Karpas-422 (cell line): Measurements from ENCODE around the gene MTCL1. TPM values are rescaled to one million over a fixed set of nuclear protein-coding genes. Genes with fewer than 3 reads are reported as not detected.

Experiments
- DNase-seq: peaks from one replicate; pipeline ENCODE4 v3.0.0-alpha.2; 2015
- H2AFZ ChIP-seq: fragments of 200-600 bp; sonication (generic); 2 replicates; pipeline ENCODE4 v1.6.1; 2014; ENCODE audit warnings: antibody characterized with exemption, low read length, mixed read lengths
- H3K27ac ChIP-seq: fragments of 200-600 bp; sonication (generic); 2 replicates; pipeline ENCODE4 v1.5.1; 2014; ENCODE audit warnings: mild to moderate bottlenecking, low read length, moderate library complexity
- H3K27me3 ChIP-seq: fragments of 200-600 bp; sonication (generic); 2 replicates; pipeline ENCODE4 v1.6.1; 2014; ENCODE audit warnings: low read length, mixed read lengths
- H3K36me3 ChIP-seq: fragments of 200-600 bp; sonication (generic); 2 replicates; pipeline ENCODE4 v1.6.1; 2014; ENCODE audit warnings: low read length, mixed read lengths; ENCODE audit not compliant: insufficient read depth
- H3K4me1 ChIP-seq: fragments of 200-600 bp; sonication (generic); 2 replicates; pipeline ENCODE4 v1.6.1; 2014; ENCODE audit warnings: mild to moderate bottlenecking, low read length, mixed read lengths
- H3K4me2 ChIP-seq: fragments of 200-600 bp; sonication (generic); 2 replicates; pipeline ENCODE4 v1.6.1; 2014; ENCODE audit warnings: low read length, low read depth, mild to moderate bottlenecking; ENCODE audit not compliant: poor library complexity, severe bottlenecking
- H3K4me3 ChIP-seq: fragments of 200-600 bp; sonication (generic); 2 replicates; pipeline ENCODE4 v1.5.1; 2014; ENCODE audit warnings: mild to moderate bottlenecking, antibody characterized with exemption, low read length, mixed read lengths
- H3K79me2 ChIP-seq: fragments of 200-600 bp; sonication (generic); 2 replicates; pipeline ENCODE4 v1.6.1; 2014; ENCODE audit warnings: mild to moderate bottlenecking, low read length, mixed read lengths
- H3K9ac ChIP-seq: fragments of 200-600 bp; sonication (generic); 2 replicates; pipeline ENCODE4 v1.6.0; 2014; ENCODE audit warnings: low read length
- H3K9me2 ChIP-seq: fragments of 200-600 bp; sonication (generic), shearing (Covaris generic); replicated peaks from 2 replicates; pipeline ENCODE4 v1.6.0; 2014; ENCODE audit warnings: mild to moderate bottlenecking, low read length, moderate library complexity; ENCODE audit not compliant: insufficient read depth
- H3K9me3 ChIP-seq: fragments of 300-700, 200-600 bp; sonication (generic); 2 replicates; pipeline ENCODE4 v1.6.1; 2014; ENCODE audit warnings: low read length, mixed read lengths
- H4K20me1 ChIP-seq: fragments of 200-600 bp; sonication (generic); 2 replicates; pipeline ENCODE4 v1.6.1; 2014; ENCODE audit warnings: mild to moderate bottlenecking, antibody characterized with exemption, low read length, low read depth; ENCODE audit not compliant: insufficient read depth
- total RNA-seq: library from RNA; depleted of rRNA; stranded (reverse); fragments of >200 nt; shearing (Covaris generic); gene quantifications from 2 replicates; pipeline ENCODE4 v1.2.3, GENCODE V29; 2014; ENCODE audit warnings: low replicate concordance

Gene MTCL1
- total RNA-seq, 1 experiment from 2014 or later: 2.9 TPM

DNA sequence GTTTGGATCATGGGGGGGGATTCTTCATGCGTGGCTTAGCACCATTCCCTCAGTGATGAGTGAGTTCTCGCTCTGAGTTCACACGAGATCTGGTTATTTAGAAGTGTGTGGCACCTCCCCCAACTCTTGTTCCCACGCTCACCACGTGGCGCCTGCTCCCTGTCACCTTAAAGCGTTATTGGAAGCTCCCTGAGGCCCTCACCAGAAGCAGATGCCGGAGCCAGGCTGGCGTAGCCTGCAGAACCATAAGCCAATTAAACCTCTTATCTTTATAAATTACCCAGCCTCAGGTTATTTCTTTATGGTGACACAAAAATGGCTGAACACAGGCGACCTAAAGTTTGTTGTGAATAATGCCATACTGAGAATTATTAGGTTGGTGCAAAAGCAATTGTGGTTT is 10.5 kb upstream of the MTCL1 start:
- no peak overlapping the region for H3K9ac ChIP-seq

DNA sequence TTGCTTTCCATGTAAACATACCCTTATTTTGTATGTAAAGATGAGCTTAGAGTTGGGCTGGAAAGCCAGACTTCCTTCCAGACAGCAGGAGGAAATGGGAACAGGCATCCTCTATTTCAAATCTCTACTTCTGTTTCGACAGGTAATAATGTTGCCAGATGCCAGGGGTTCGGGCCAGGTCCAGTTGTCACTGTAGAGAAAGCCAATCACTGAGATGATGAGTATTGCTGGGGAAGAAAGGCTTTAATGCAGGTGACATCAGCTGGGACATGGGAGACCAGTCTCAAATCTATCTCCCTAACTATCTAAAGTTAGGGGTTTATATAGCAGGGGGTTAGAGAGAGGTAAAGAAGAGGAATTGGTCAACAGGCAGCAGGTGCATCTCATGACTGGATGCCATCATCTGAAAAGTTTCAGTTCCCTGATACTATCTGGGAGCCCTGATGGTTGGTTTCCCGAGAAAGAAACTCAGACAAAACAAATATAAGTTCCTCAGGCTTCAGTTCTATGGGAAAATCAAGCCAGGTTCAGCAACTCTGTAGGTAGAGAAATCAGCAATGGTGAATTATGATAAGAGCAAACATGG is 9.3 kb upstream of the MTCL1 start:
- H3K79me2 ChIP-seq: no peaks in the 10 kb centered on the region

More for the DNA sequence above, 10.5 kb upstream of the MTCL1 start:
- Histone ChIP-seq H3K9me2 (no peaks in the 10 kb centered on the region), H3K9me3 (no peaks in the 10 kb centered on the region), H3K4me2 (no peak overlapping the region), H3K36me3 (no peaks in the 10 kb centered on the region), H3K27me3 (no peaks in the 10 kb centered on the region), H3K4me3 (no peak overlapping the region), H3K4me1 (no peaks in the 10 kb centered on the region), H4K20me1 (no peaks in the 10 kb centered on the region), H2AFZ (no peak overlapping the region), H3K79me2 (no peaks in the 10 kb centered on the region), H3K27ac (no peak overlapping the region)
- DNase-seq: no peak

DNA sequence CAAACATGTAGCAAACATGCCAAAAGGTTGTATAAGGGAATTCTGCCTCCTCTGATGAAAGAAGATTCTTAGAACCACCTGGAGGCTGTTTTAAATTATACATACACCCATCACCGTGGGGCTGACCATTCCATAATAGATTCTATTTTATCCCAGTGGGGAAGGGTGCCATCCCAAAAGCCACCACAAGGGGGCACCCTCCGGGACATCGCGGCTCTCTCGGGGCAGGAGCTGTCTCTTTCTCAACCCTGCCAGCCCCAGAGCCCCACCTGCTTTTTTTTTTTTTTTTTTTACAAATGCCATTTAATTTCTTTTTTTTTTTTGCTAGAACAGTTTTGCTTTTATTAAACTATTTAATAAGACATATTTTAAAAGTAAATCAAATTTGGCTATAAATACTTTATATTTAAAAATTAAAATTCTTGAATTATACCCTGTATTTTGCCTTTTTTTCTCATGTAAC is 8.6 kb upstream of the MTCL1 start:
- no peaks in the 10 kb centered on the region for H3K4me1 ChIP-seq
- no peak overlapping the region for H3K4me3 ChIP-seq
- no peak overlapping the region for H2AFZ ChIP-seq
- H3K9me3 ChIP-seq: no peaks in the 10 kb centered on the region
- H3K4me2 ChIP-seq: no peak overlapping the region
- no peaks in the 10 kb centered on the region for H3K79me2 ChIP-seq
- H3K27ac ChIP-seq: no peak overlapping the region
- H4K20me1 ChIP-seq: no peaks in the 10 kb centered on the region
- peak; percentile 82 for DNase-seq
- H3K36me3 ChIP-seq: no peaks in the 10 kb centered on the region
- no peaks in the 10 kb centered on the region for H3K9me2 ChIP-seq
- H3K9ac ChIP-seq: no peak overlapping the region
- H3K27me3 ChIP-seq: no peaks in the 10 kb centered on the region

More for the DNA sequence above, 9.3 kb upstream of the MTCL1 start:
- H3K4me2 ChIP-seq: no peak overlapping the region
- no peak overlapping the region for H3K4me3 ChIP-seq
- no peaks in the 10 kb centered on the region for H3K9me3 ChIP-seq
- no peaks in the 10 kb centered on the region for H3K36me3 ChIP-seq
- H3K27me3 ChIP-seq: no peaks in the 10 kb centered on the region
- no peaks in the 10 kb centered on the region for H4K20me1 ChIP-seq
- no peaks in the 10 kb centered on the region for H3K9me2 ChIP-seq
- no peak overlapping the region for H3K27ac ChIP-seq
- H2AFZ ChIP-seq: no peak overlapping the region
- no peak for DNase-seq
- H3K4me1 ChIP-seq: no peaks in the 10 kb centered on the region
- no peak overlapping the region for H3K9ac ChIP-seq

DNA sequence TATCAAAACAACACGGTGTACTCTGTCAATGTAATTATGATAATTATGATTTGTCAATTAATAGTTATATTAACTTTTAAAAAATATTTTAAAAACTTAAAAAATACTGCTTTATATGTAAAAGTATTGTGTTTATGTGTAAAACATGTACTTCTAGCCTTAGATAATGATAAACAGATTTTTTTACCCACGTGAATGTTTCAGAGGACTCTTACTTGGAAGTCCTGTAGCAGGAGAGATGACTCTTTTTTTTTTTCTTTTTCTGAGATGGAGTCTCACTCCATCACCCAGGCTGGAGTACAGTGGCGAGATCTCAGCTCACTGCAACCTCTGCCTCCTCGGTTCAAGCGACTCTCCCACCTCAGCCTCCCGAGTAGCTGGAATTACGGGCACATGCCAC is 6.2 kb upstream of the MTCL1 start:
- Histone ChIP-seq H3K36me3 (no peaks in the 10 kb centered on the region), H3K9me3 (no peaks in the 10 kb centered on the region)

DNA sequence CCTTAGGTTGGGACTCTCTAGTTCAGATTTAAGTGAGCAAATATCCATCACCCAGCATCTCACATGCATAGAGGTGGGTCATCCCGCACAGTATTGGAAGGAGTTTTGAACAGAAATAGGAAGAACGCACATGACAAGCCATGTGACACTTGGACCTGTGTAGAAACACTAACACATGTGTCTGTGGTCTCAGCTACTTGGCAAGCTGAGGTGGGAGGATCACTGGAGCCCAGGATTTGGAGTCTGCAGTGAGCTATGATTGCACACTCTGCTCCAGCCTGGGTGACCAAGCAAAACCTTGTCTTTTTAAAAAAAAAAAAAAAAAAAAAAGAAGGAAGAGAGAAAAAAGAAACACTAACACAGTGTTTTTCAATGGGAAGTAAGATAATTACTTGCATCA is 5.4 kb upstream of the MTCL1 start:
- Histone ChIP-seq H3K27ac (no peak overlapping the region), H2AFZ (no peak overlapping the region), H3K79me2 (no peaks in the 10 kb centered on the region)

More for the DNA sequence above, 6.2 kb upstream of the MTCL1 start:
- Histone ChIP-seq H3K4me3 (no peak overlapping the region), H4K20me1 (no peaks in the 10 kb centered on the region), H3K4me2 (no peak overlapping the region), H3K9me2 (no peaks in the 10 kb centered on the region), H3K9ac (no peak overlapping the region), H3K79me2 (no peaks in the 10 kb centered on the region), H3K4me1 (peaks cover under 1% of the 10 kb centered on the region), H3K27ac (no peak overlapping the region), H3K27me3 (no peaks in the 10 kb centered on the region), H2AFZ (no peak overlapping the region)
- DNase-seq: no peak

DNA sequence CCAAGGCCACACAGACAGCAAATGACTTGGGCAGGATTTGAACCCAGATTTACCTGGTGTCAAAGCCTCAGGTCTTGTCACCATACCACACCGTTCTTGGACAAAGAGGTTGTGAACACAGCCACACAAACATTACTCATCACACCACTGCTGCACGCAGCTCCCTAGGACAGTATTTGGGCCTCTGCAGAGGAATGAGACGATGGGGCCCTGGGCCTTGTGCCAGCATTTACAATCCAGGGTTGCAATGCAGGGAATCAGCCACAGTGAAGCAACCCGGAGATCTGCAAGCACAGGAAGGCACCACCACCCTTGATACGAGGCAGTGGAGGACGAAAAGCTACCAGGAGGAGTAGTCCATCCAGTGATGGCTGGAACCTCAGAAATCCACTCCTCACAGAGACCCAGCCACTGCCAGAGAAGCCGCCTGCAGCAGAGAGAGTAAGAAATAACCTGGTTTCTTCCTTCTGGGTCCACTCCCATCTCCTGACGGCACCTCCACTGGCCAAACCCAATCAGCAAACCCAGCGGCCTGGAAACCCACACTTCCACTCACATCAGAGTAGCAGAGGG is 3.7 kb upstream of the MTCL1 start:
- Histone ChIP-seq H3K36me3 (no peaks in the 10 kb centered on the region), H2AFZ (no peak overlapping the region), H3K4me1 (peaks cover 7% of the 10 kb centered on the region), H4K20me1 (no peaks in the 10 kb centered on the region), H3K79me2 (no peaks in the 10 kb centered on the region), H3K9ac (no peak overlapping the region), H3K9me3 (no peaks in the 10 kb centered on the region), H3K27me3 (no peaks in the 10 kb centered on the region), H3K4me2 (no peak overlapping the region), H3K4me3 (no peak overlapping the region), H3K27ac (no peak overlapping the region), H3K9me2 (no peaks in the 10 kb centered on the region)
- no peak for DNase-seq

More for the DNA sequence above, 5.4 kb upstream of the MTCL1 start:
- Histone ChIP-seq H4K20me1 (no peaks in the 10 kb centered on the region), H3K9ac (no peak overlapping the region), H3K4me3 (no peak overlapping the region), H3K36me3 (no peaks in the 10 kb centered on the region), H3K9me3 (no peaks in the 10 kb centered on the region), H3K27me3 (no peaks in the 10 kb centered on the region), H3K9me2 (no peaks in the 10 kb centered on the region), H3K4me2 (no peak overlapping the region), H3K4me1 (peaks cover 7% of the 10 kb centered on the region)
- no peak for DNase-seq

DNA sequence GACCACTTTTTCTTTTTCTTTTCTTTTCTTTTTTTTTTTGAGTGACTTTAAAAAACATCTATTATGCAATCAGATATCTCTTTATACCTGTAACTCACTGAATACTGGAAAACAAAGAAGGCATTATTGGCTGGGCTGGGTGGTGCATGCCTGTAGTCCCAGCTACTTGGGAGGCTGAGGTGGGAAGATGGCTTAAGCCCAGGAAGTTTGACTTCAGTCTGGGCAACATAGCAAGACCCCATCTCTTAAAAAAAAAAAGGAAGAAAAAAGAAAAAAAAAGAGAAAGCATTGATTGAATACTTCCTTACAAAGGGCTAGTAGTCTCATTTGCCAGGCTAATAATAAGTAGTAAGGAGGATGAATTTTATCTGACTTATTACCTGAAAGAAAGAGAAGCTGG is 2.7 kb upstream of the MTCL1 start:
- no peak for DNase-seq
- H3K9me3 ChIP-seq: no peaks in the 10 kb centered on the region

DNA sequence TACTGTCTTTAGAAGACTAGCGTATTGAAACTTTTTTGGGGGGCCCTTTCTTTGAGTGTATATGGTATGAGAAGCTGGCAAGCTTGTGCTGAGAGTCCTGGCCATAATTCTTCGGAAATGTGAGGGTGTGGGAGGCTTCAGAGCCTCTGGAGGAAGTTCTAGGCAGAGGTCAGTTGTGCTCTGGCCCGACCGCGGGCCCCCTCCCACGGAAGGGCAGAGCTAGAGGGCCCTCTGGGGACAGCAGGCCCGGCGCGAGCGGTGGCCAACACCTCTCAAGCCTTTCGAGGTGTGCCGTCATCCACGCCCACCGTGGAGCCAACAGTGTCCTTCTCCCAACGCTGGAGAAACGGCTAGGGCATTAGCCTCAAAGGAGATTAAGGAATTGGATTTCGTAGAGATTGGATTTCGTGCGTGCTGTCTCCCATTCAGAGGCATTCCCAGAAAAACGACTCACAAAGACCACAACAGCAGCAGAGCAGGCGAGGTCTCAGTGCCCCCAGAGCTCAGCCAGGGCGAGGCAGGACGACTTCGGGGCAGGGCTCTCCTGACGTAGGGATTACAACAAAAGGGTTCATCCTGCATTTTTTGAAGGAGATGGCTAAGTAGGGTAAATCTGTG is 2.2 kb upstream of the MTCL1 start:
- no peaks in the 10 kb centered on the region for H3K9me2 ChIP-seq
- H3K79me2 ChIP-seq: no peaks in the 10 kb centered on the region
- H3K27me3 ChIP-seq: no peaks in the 10 kb centered on the region
- H3K36me3 ChIP-seq: no peaks in the 10 kb centered on the region
- H2AFZ ChIP-seq: no peak overlapping the region
- peaks cover 7% of the 10 kb centered on the region for H3K4me1 ChIP-seq
- H3K27ac ChIP-seq: no peak overlapping the region
- H3K4me2 ChIP-seq: no peak overlapping the region
- H4K20me1 ChIP-seq: no peaks in the 10 kb centered on the region; the same call in 1 of the 2 replicates
- no peak for DNase-seq
- no peaks in the 10 kb centered on the region for H3K9me3 ChIP-seq
- no peak overlapping the region for H3K4me3 ChIP-seq
- H3K9ac ChIP-seq: no peak overlapping the region

More for the DNA sequence above, 2.7 kb upstream of the MTCL1 start:
- no peak overlapping the region for H3K4me3 ChIP-seq
- no peaks in the 10 kb centered on the region for H3K27me3 ChIP-seq
- H3K9ac ChIP-seq: no peak overlapping the region
- H2AFZ ChIP-seq: no peak overlapping the region
- H3K9me2 ChIP-seq: no peaks in the 10 kb centered on the region
- no peak overlapping the region for H3K27ac ChIP-seq
- H4K20me1 ChIP-seq: no peaks in the 10 kb centered on the region
- H3K36me3 ChIP-seq: no peaks in the 10 kb centered on the region
- no peak overlapping the region for H3K4me2 ChIP-seq
- H3K4me1 ChIP-seq: peaks cover 7% of the 10 kb centered on the region
- no peaks in the 10 kb centered on the region for H3K79me2 ChIP-seq
